GM12872 (cell line): Measurements from ENCODE around the gene OR6S1.

Experiments used
- TF ChIP-seq, protein P1 (sequence below): IDR thresholded peaks from 3 replicates; pipeline ENCODE4 v1.5.1; 2011; ENCODE audit warnings: low read depth, mild to moderate bottlenecking, low read length, moderate library complexity; ENCODE audit not compliant: insufficient read depth

Gene OR6S1

DNA sequence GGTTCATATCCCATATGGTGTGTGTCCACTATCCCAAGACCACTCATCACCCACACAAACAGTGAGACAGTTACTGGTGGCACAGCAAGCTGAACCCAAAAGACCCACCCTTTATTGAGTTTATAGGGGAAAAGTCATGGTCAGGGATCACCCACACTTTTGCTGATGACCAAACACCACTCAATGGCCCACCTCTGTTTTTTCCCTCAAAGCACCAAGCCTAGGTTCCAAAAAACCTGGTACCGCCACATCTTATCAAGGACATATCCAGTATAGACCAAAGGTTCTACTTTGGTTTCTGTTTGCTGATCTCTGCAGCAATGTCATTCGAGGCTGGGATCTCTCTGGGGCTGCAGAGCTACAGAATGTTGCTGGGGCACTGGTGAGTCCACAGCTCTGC lies 19.7 kb upstream of the OR6S1 start:
- TF ChIP-seq, protein P1, sequence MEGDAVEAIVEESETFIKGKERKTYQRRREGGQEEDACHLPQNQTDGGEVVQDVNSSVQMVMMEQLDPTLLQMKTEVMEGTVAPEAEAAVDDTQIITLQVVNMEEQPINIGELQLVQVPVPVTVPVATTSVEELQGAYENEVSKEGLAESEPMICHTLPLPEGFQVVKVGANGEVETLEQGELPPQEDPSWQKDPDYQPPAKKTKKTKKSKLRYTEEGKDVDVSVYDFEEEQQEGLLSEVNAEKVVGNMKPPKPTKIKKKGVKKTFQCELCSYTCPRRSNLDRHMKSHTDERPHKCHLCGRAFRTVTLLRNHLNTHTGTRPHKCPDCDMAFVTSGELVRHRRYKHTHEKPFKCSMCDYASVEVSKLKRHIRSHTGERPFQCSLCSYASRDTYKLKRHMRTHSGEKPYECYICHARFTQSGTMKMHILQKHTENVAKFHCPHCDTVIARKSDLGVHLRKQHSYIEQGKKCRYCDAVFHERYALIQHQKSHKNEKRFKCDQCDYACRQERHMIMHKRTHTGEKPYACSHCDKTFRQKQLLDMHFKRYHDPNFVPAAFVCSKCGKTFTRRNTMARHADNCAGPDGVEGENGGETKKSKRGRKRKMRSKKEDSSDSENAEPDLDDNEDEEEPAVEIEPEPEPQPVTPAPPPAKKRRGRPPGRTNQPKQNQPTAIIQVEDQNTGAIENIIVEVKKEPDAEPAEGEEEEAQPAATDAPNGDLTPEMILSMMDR: no peak

DNA sequence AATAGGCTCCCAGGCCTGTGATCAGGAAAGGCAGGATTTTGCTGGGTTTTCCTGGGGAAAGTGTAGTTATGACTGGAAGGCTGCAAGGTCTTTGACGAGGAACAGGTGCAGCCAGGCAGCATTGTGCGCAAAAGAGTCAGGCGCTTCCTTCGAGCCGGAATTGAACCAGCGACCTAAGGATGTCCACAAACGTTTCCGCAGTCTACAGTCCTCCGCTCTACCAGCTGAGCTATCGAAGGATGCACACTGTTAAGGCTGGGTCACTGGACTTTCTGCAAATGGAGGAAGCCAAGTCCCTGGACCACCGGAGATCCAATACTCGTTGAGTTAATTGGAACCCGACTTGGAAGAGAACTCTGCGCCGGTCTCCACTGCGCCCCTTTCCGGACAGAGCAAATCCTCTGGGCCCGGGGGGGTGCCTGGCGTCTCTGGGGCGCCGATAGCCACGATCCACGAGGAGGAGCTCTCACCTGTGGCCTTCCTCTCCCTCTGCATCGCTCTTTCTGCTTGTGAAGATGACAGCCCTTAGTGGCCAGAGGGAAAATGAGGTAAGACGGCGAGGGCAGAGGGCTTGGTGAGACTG lies 18.4 kb upstream of the OR6S1 start:
- TF ChIP-seq, protein P1: no peak

DNA sequence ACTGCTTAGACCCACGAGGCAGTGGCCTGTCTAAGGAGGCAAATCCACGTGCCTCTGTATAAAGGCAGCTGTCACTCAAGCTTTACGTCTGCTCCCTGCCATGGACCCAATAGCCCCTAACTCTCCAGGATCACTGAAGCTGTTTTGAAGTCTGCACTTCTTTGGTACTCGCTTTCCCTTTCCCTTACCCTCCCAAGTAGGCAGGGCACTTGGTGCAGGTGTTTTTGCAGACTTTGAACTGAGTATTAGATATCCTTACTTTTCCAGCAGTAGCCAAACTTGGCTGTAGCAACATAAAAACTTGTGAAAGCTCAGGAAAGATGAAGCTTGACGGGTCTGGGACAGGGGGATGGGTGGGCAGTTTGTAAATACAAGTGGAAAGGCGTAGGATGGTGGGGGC lies 17.8 kb upstream of the OR6S1 start:
- TF ChIP-seq, protein P1: no peak

DNA sequence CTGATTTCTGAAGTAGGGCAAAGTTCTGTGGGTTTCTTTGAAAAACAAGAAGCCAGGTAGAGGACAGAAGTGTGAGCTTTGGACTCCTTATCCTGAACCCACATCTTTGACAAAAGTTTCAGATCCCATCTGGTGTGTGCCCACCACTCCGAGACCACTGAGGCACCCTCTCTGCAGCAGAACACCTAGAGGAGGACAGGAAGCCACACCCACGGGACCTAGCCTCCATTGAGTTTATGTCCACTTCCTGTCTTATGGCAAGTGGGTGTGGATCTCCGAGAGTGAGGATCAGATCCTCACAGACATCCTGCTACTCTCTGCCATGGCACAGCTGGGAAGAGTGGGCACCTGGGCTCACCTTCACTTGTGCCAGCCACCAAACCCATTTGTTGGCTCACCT lies 16.8 kb upstream of the OR6S1 start:
- TF ChIP-seq, protein P1: no peak

DNA sequence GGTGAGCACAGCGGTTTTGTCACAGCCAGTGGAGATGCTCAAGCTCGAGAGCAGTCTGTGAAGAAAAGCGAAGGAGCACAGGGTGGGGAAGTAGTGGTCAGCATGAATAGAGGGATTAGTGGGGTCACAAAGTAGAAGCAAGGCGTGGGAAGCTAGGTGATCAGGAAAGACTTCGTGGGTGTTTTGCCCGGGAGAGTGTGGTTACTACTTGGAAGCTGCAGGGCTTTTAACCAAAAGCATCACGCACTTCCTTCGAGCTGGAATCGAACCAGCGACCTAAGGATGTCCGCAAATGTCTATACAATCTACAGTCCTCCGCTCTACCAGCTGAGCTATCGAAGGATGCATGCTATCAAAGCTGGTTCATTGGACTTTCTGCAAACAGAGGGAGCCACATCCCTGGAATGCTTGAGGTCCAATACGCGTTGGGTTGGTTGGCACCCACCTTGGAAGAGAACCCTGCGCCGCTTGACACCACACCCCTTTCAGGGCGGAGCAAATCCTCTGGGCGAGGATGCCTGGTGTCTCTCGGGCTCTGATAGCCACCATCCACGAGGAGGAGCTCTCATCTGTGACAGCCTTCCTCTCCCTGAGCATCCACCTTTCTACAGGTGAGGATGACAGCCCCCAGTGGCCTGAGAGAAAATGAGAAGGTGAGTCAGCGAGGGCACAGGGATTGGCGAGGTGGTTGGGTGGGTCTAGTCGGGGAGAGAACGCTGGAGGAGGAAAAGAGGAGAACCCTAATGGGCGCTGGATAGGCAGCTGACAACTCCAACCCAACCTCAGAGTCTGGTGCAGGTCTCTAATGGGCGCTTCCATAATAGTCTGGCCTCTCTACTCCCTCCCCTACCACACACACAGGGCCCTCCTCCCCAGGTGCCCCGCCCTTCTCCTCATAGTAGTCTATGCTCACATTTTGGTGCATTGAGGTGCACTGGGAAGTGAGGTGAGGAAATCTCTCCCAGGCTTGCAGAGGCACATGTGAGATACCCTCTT lies 16.0 kb upstream of the OR6S1 start:
- TF ChIP-seq, protein P1: no peak; the same call in 2 of the 3 replicates

DNA sequence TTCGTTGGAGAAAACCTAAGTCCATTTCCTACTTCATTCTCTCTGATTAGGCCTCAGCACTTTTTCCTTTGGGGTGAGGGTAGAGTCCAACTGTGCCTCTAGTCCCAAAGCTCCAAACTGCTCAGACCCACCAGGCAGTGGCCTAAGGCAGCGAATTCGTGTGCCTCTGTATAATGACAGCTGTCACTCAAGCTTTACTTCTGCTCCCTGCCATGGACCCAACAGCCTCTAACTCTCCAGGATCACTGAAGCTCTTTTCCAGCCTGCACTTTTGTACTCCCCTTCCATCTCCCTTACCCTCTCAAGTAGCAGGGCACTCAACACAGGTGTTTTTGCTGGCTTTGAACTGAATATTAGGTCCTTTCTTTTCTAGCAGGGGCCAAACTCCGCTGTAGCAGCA lies 14.8 kb upstream of the OR6S1 start:
- TF ChIP-seq, protein P1: no peak

DNA sequence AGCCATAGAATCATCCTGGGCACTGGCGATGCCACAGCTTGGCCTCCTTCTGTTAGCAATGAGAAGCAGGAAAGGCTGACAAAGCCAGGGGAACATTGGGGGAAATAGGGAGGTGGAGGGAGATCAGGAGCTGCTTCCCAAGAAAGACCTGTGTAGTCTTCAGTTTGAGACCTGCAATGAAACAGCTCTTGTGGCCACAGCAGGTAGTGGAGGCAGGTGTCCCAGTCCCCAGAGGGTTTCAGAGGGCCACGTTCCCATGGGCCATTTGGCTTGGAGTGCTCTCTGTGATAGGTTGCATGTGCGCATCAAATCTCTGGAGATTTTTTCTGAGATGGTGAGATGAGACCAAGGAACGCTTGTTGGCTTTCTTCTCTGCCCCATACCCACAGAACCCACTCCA lies 14.4 kb upstream of the OR6S1 start:
- TF ChIP-seq, protein P1: peak; percentile 32; the same call in 1 of the 3 replicates
